HEK293 (cell line): ENCODE data around the gene TRIM7.

ENCODE experiments used
- BCL11B ChIP-seq: fragments of 450-650 bp; formaldehyde crosslinking; IDR thresholded peaks from 2 replicates; pipeline ENCODE4 v1.5.1; 2016; ENCODE audit warnings: low read depth, missing biosample characterization, missing genetic modification characterization
- GLI4 ChIP-seq: fragments of 450-650 bp; formaldehyde crosslinking; IDR thresholded peaks from 2 replicates; pipeline ENCODE4 v1.5.1; 2016; ENCODE audit warnings: missing biosample characterization, missing genetic modification characterization
- GLIS2 ChIP-seq: fragments of 450-650 bp; formaldehyde crosslinking; IDR thresholded peaks from 2 replicates; pipeline ENCODE4 v1.5.1; 2016; ENCODE audit warnings: missing biosample characterization, missing genetic modification characterization
- KLF1 ChIP-seq: fragments of 450-650 bp; formaldehyde crosslinking; IDR thresholded peaks from 2 replicates; pipeline ENCODE4 v1.5.1; 2016; ENCODE audit warnings: missing biosample characterization, missing genetic modification characterization
- REPIN1 ChIP-seq: fragments of 450-650 bp; formaldehyde crosslinking; IDR thresholded peaks from 2 replicates; pipeline ENCODE4 v1.5.1; 2017; ENCODE audit warnings: missing biosample characterization, missing genetic modification characterization, low read depth
- SALL2 ChIP-seq: fragments of 450-650 bp; formaldehyde crosslinking; IDR thresholded peaks from 2 replicates; pipeline ENCODE4 v1.5.0; 2017; ENCODE audit warnings: missing biosample characterization, mild to moderate bottlenecking, missing genetic modification characterization, borderline replicate concordance
- SCRT1 ChIP-seq: fragments of 450-650 bp; formaldehyde crosslinking; IDR thresholded peaks from 2 replicates; pipeline ENCODE4 v1.5.1; 2016; ENCODE audit warnings: missing biosample characterization, missing genetic modification characterization, borderline replicate concordance
- SETDB1 ChIP-seq: IDR thresholded peaks from one replicate; pipeline ENCODE4 v1.6.1; 2017; ENCODE audit warnings: mild to moderate bottlenecking, low read length, moderate library complexity, mixed read lengths; ENCODE audit not compliant: insufficient read length
- YY1 ChIP-seq: fragments of 450-650 bp; formaldehyde crosslinking; IDR thresholded peaks from 2 replicates; pipeline ENCODE4 v1.5.1; 2018; ENCODE audit warnings: missing biosample characterization, missing genetic modification characterization
- YY2 ChIP-seq: fragments of 450-650 bp; formaldehyde crosslinking; IDR thresholded peaks from 2 replicates; pipeline ENCODE4 v1.5.1; 2016; ENCODE audit warnings: missing biosample characterization, missing genetic modification characterization
- ZBTB48 ChIP-seq: fragments of 450-650 bp; formaldehyde crosslinking; IDR thresholded peaks from 2 replicates; pipeline ENCODE4 v1.5.1; 2016; ENCODE audit warnings: missing biosample characterization, missing genetic modification characterization
- ZEB2 ChIP-seq: fragments of 450-650 bp; formaldehyde crosslinking; IDR thresholded peaks from 2 replicates; pipeline ENCODE4 v1.5.1; 2016; ENCODE audit warnings: missing biosample characterization, missing genetic modification characterization
- ZNF114 ChIP-seq: fragments of 450-650 bp; formaldehyde crosslinking; IDR thresholded peaks from 2 replicates; pipeline ENCODE4 v1.5.0; 2017; ENCODE audit warnings: missing biosample characterization, missing genetic modification characterization
- ZNF157 ChIP-seq: fragments of 450-650 bp; formaldehyde crosslinking; IDR thresholded peaks from 2 replicates; pipeline ENCODE4 v1.5.1; 2016; ENCODE audit warnings: missing biosample characterization, missing genetic modification characterization
- ZNF175 ChIP-seq: fragments of 450-650 bp; formaldehyde crosslinking; IDR thresholded peaks from 2 replicates; pipeline ENCODE4 v1.5.1; 2016; ENCODE audit warnings: missing biosample characterization, missing genetic modification characterization
- ZNF214 ChIP-seq: fragments of 450-650 bp; formaldehyde crosslinking; IDR thresholded peaks from 2 replicates; pipeline ENCODE4 v1.5.1; 2017; ENCODE audit warnings: missing biosample characterization, mild to moderate bottlenecking, missing genetic modification characterization, borderline replicate concordance
- ZNF302 ChIP-seq: fragments of 450-650 bp; formaldehyde crosslinking; IDR thresholded peaks from 2 replicates; pipeline ENCODE4 v1.5.1; 2016; ENCODE audit warnings: missing biosample characterization, missing genetic modification characterization, low read depth
- ZNF335 ChIP-seq: fragments of 450-650 bp; formaldehyde crosslinking; conservative IDR thresholded peaks from 2 replicates; pipeline ENCODE4 v1.5.1; 2016; ENCODE audit warnings: missing biosample characterization, missing genetic modification characterization
- ZNF350 ChIP-seq: fragments of 450-650 bp; formaldehyde crosslinking; IDR thresholded peaks from 2 replicates; pipeline ENCODE4 v1.5.0; 2017; ENCODE audit warnings: missing biosample characterization, mild to moderate bottlenecking, missing genetic modification characterization
- ZNF391 ChIP-seq: fragments of 450-650 bp; formaldehyde crosslinking; IDR thresholded peaks from 2 replicates; pipeline ENCODE4 v1.5.1; 2016; ENCODE audit warnings: low read depth, missing biosample characterization, missing genetic modification characterization, borderline replicate concordance
- ZNF426 ChIP-seq: fragments of 450-650 bp; formaldehyde crosslinking; IDR thresholded peaks from 2 replicates; pipeline ENCODE4 v1.5.1; 2017; ENCODE audit warnings: missing biosample characterization, missing genetic modification characterization, mild to moderate bottlenecking, inconsistent platforms, moderate library complexity
- ZNF433 ChIP-seq: fragments of 450-650 bp; formaldehyde crosslinking; IDR thresholded peaks from 2 replicates; pipeline ENCODE4 v1.5.1; 2016; ENCODE audit warnings: missing biosample characterization, missing genetic modification characterization, low read depth
- ZNF521 ChIP-seq: fragments of 450-650 bp; formaldehyde crosslinking; IDR thresholded peaks from 2 replicates; pipeline ENCODE4 v1.5.1; 2017; ENCODE audit warnings: missing biosample characterization, mild to moderate bottlenecking, missing genetic modification characterization
- ZNF549 ChIP-seq: fragments of 450-650 bp; IDR thresholded peaks from 2 replicates; pipeline ENCODE4 v1.5.1; 2018; ENCODE audit warnings: missing biosample characterization, missing genetic modification characterization, mild to moderate bottlenecking, inconsistent platforms, moderate library complexity
- ZNF558 ChIP-seq: fragments of 450-650 bp; formaldehyde crosslinking; IDR thresholded peaks from 2 replicates; pipeline ENCODE4 v1.5.1; 2016; ENCODE audit warnings: missing biosample characterization, missing genetic modification characterization
- ZNF560 ChIP-seq: fragments of 450-650 bp; formaldehyde crosslinking; IDR thresholded peaks from 2 replicates; pipeline ENCODE4 v1.5.1; 2017; ENCODE audit warnings: missing biosample characterization, missing genetic modification characterization, borderline replicate concordance
- ZNF561 ChIP-seq: fragments of 450-650 bp; IDR thresholded peaks from 2 replicates; pipeline ENCODE4 v1.5.1; 2018; ENCODE audit warnings: missing biosample characterization, missing genetic modification characterization, borderline replicate concordance
- ZNF623 ChIP-seq: fragments of 450-650 bp; formaldehyde crosslinking; IDR thresholded peaks from 2 replicates; pipeline ENCODE4 v1.5.1; 2016; ENCODE audit warnings: missing biosample characterization, missing genetic modification characterization
- ZNF624 ChIP-seq: fragments of 450-650 bp; formaldehyde crosslinking; IDR thresholded peaks from 2 replicates; pipeline ENCODE4 v1.5.1; 2017; ENCODE audit warnings: missing biosample characterization, missing genetic modification characterization
- ZNF776 ChIP-seq: fragments of 450-650 bp; formaldehyde crosslinking; IDR thresholded peaks from 2 replicates; pipeline ENCODE4 v1.5.0; 2017; ENCODE audit warnings: missing biosample characterization, missing genetic modification characterization, borderline replicate concordance
- ZSCAN16 ChIP-seq: fragments of 450-650 bp; formaldehyde crosslinking; IDR thresholded peaks from 2 replicates; pipeline ENCODE4 v1.5.1; 2016; ENCODE audit warnings: missing biosample characterization, missing genetic modification characterization
- TF ChIP-seq, protein P1 (sequence below): fragments of 450-650 bp; formaldehyde crosslinking; IDR thresholded peaks from 2 replicates; pipeline ENCODE4; 2016; ENCODE audit warnings: missing biosample characterization, missing genetic modification characterization
- TF ChIP-seq, protein P2 (sequence below): fragments of 450-650 bp; formaldehyde crosslinking; IDR thresholded peaks from 2 replicates; pipeline ENCODE4 v1.5.1; 2017; ENCODE audit warnings: missing biosample characterization, missing genetic modification characterization
- TF ChIP-seq, protein P3 (sequence below): fragments of 450-650 bp; formaldehyde crosslinking; IDR thresholded peaks from 2 replicates; pipeline ENCODE4 v1.5.1; 2016; ENCODE audit warnings: missing biosample characterization, missing genetic modification characterization
- TF ChIP-seq, protein P4 (sequence below): fragments of 450-650 bp; formaldehyde crosslinking; IDR thresholded peaks from 2 replicates; pipeline ENCODE4 v1.5.1; 2016; ENCODE audit warnings: missing biosample characterization, missing genetic modification characterization

Gene TRIM7

DNA sequence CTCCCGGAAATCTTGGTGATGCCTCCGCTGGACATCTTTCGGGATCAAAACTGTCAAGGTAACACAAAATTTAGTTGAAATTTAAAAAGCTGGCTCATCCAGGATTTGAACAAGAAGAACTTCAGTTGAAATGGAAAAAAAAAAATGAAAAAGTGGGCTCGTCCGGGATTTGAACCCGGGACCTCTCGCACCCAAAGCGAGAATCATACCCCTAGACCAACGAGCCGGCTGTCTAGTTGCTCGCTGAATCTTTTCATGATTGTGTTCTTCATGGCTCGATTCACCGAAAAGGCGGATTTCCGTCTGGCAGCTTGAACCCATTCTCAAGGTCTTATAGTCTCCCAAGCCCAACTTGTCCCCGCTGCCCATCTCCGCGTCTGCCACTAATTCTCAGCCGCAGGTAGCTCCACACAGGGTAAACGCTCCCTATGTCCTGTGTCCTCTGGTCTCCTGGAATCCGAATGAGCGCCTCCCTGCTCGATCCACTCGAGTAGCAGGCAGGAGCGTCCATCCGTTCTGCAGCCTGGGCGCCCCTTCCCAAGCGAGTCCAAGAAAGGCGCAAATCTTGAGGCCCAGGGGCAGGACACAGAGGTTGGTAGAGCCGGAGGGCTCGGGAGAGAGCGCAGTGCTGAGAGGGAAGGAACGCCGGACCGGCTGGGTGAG lies 16.2 kb downstream of the TRIM7 start (continued):
- TF ChIP-seq, protein P1, sequence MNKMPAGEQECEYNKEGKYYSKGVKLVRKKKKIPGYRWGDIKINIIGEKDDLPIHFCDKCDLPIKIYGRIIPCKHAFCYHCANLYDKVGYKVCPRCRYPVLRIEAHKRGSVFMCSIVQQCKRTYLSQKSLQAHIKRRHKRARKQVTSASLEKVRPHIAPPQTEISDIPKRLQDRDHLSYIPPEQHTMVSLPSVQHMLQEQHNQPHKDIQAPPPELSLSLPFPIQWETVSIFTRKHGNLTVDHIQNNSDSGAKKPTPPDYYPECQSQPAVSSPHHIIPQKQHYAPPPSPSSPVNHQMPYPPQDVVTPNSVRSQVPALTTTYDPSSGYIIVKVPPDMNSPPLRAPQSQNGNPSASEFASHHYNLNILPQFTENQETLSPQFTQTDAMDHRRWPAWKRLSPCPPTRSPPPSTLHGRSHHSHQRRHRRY (tag by site-specific recombination) = no peak
- no peak for TF ChIP-seq ZNF391 (tag by site-specific recombination)
- TF ChIP-seq GLI4 = no peak
- TF ChIP-seq ZNF175 (tag by site-specific recombination) = no peak
- TF ChIP-seq ZNF426 = no peak
- no peak for TF ChIP-seq ZNF558 (tag by site-specific recombination)
- no peak for TF ChIP-seq SALL2
- no peak for TF ChIP-seq ZSCAN16 (tag by site-specific recombination)
- TF ChIP-seq SETDB1 = no peak
- no peak for TF ChIP-seq GLIS2
- no peak for TF ChIP-seq ZNF157
- no peak for TF ChIP-seq ZNF549 (tag by site-specific recombination)
- no peak for TF ChIP-seq ZNF521
- no peak for TF ChIP-seq ZNF335 (tag by site-specific recombination)
- no peak for TF ChIP-seq ZNF433 (tag by site-specific recombination)
- no peak for TF ChIP-seq ZBTB48 (tag by site-specific recombination)
- TF ChIP-seq, protein P2, sequence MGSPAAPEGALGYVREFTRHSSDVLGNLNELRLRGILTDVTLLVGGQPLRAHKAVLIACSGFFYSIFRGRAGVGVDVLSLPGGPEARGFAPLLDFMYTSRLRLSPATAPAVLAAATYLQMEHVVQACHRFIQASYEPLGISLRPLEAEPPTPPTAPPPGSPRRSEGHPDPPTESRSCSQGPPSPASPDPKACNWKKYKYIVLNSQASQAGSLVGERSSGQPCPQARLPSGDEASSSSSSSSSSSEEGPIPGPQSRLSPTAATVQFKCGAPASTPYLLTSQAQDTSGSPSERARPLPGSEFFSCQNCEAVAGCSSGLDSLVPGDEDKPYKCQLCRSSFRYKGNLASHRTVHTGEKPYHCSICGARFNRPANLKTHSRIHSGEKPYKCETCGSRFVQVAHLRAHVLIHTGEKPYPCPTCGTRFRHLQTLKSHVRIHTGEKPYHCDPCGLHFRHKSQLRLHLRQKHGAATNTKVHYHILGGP (tag by site-specific recombination) = no peak
- no peak for TF ChIP-seq ZNF624 (tag by site-specific recombination)
- peak; percentile 39; the same call in 1 of the 2 replicates for TF ChIP-seq ZEB2
- no peak for TF ChIP-seq ZNF214 (tag by site-specific recombination)
- TF ChIP-seq ZNF560 (tag by site-specific recombination) = no peak
- no peak for TF ChIP-seq ZNF302 (tag by site-specific recombination)
- no peak for TF ChIP-seq KLF1 (tag by site-specific recombination)
- TF ChIP-seq, protein P3, sequence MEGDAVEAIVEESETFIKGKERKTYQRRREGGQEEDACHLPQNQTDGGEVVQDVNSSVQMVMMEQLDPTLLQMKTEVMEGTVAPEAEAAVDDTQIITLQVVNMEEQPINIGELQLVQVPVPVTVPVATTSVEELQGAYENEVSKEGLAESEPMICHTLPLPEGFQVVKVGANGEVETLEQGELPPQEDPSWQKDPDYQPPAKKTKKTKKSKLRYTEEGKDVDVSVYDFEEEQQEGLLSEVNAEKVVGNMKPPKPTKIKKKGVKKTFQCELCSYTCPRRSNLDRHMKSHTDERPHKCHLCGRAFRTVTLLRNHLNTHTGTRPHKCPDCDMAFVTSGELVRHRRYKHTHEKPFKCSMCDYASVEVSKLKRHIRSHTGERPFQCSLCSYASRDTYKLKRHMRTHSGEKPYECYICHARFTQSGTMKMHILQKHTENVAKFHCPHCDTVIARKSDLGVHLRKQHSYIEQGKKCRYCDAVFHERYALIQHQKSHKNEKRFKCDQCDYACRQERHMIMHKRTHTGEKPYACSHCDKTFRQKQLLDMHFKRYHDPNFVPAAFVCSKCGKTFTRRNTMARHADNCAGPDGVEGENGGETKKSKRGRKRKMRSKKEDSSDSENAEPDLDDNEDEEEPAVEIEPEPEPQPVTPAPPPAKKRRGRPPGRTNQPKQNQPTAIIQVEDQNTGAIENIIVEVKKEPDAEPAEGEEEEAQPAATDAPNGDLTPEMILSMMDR (tag by site-specific recombination) = peak; percentile 78; the same call in 1 of the 2 replicates
- TF ChIP-seq ZNF114 (tag by site-specific recombination) = no peak
- TF ChIP-seq, protein P4, sequence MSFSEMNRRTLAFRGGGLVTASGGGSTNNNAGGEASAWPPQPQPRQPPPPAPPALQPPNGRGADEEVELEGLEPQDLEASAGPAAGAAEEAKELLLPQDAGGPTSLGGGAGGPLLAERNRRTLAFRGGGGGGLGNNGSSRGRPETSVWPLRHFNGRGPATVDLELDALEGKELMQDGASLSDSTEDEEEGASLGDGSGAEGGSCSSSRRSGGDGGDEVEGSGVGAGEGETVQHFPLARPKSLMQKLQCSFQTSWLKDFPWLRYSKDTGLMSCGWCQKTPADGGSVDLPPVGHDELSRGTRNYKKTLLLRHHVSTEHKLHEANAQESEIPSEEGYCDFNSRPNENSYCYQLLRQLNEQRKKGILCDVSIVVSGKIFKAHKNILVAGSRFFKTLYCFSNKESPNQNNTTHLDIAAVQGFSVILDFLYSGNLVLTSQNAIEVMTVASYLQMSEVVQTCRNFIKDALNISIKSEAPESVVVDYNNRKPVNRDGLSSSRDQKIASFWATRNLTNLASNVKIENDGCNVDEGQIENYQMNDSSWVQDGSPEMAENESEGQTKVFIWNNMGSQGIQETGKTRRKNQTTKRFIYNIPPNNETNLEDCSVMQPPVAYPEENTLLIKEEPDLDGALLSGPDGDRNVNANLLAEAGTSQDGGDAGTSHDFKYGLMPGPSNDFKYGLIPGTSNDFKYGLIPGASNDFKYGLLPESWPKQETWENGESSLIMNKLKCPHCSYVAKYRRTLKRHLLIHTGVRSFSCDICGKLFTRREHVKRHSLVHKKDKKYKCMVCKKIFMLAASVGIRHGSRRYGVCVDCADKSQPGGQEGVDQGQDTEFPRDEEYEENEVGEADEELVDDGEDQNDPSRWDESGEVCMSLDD = no peak
- no peak for TF ChIP-seq YY2 (tag by site-specific recombination)
- no peak for TF ChIP-seq SCRT1 (tag by site-specific recombination)
- TF ChIP-seq ZNF776 (tag by site-specific recombination) = no peak
- TF ChIP-seq ZNF350 (tag by site-specific recombination) = no peak
- TF ChIP-seq REPIN1 = no peak
- TF ChIP-seq ZNF561 (tag by site-specific recombination) = peak; percentile 52; the same call in 1 of the 2 replicates
- no peak for TF ChIP-seq BCL11B
- TF ChIP-seq ZNF623 (tag by site-specific recombination) = no peak
- no peak for TF ChIP-seq YY1
